Endothelial cell (in vitro differentiated cells): ENCODE measurements around the gene NEIL3. TPM values are rescaled to one million over a fixed set of nuclear protein-coding genes. Genes with fewer than 3 reads are reported as not detected.
A peak's percentile ranks its signal among the peaks of the same experiment; 100 is the strongest.

Experiments
- DNase-seq: peaks from one replicate; pipeline ENCODE4 v3.0.0; 2021; ENCODE audit warnings: low spot score
- H3K27ac Mint-ChIP-seq: one replicate; pipeline ENCODE4 v1.8.0; 2021; ENCODE audit warnings: mixed read lengths, inconsistent platforms; ENCODE audit not compliant: unreplicated experiment
- H3K27me3 Mint-ChIP-seq: one replicate; pipeline ENCODE4 v1.8.0; 2021; ENCODE audit warnings: mild to moderate bottlenecking, moderate library complexity, mixed read lengths, inconsistent platforms; ENCODE audit not compliant: unreplicated experiment
- H3K36me3 Mint-ChIP-seq: one replicate; pipeline ENCODE4 v1.8.0; 2021; ENCODE audit warnings: mild to moderate bottlenecking, low read depth, mixed read lengths, inconsistent platforms; ENCODE audit not compliant: unreplicated experiment
- H3K4me1 Mint-ChIP-seq: one replicate; pipeline ENCODE4 v1.8.0; 2021; ENCODE audit warnings: mild to moderate bottlenecking, mixed read lengths, inconsistent platforms; ENCODE audit not compliant: unreplicated experiment
- H3K4me3 Mint-ChIP-seq: one replicate; pipeline ENCODE4 v1.8.0; 2021; ENCODE audit warnings: mild to moderate bottlenecking, mixed read lengths, inconsistent platforms; ENCODE audit not compliant: unreplicated experiment
- H3K9me3 Mint-ChIP-seq: one replicate; pipeline ENCODE4 v1.8.0; 2021; ENCODE audit warnings: mixed read lengths, inconsistent platforms; ENCODE audit not compliant: unreplicated experiment
- CTCF ChIP-seq: fragments of 200-600 bp; sonication (generic); IDR thresholded peaks from one replicate; pipeline ENCODE4 v1.5.0; 2021; ENCODE audit warnings: antibody characterized with exemption; ENCODE audit not compliant: unreplicated experiment
- total RNA-seq: library from RNA; stranded (reverse); fragmentation: NEBNext Ultra II Directional; extraction: Animal tissue kit (Norgen Biotek cat#: 25700); gene quantifications from one replicate; pipeline ENCODE4 v1.2.1, GENCODE V29; 2021; ENCODE audit not compliant: unreplicated experiment

NEIL3 gene
- total RNA-seq, 1 donor from 2014 or later = 1.7 TPM

DNA sequence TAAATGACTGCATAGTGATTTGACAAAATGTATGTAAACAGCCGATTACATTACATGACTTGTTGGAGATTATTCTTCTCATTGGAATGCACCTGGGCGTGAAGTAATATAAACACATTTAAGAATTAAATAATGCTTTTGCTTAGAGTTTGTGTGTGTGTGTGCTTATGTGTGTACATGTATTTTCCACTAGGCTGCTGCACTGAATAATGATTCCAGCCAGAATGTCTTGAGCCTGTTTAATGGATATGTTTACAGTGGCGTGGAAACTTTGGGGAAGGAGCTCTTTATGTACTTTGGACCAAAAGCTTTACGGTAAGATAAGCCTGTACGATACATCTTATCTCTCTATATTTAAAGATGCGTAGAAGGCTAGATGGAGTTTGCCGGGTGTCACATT lies 12.6 kb downstream of the NEIL3 start:
- no peak for DNase-seq
- no peak for TF ChIP-seq CTCF
- H3K27me3 Mint-ChIP-seq = no peaks in the 10 kb centered on the region
- H3K36me3 Mint-ChIP-seq = no peaks in the 10 kb centered on the region
- H3K4me3 Mint-ChIP-seq = no peak overlapping the region
- no peaks in the 10 kb centered on the region for H3K4me1 Mint-ChIP-seq
- H3K9me3 Mint-ChIP-seq = no peaks in the 10 kb centered on the region
- H3K27ac Mint-ChIP-seq = no peak overlapping the region

DNA sequence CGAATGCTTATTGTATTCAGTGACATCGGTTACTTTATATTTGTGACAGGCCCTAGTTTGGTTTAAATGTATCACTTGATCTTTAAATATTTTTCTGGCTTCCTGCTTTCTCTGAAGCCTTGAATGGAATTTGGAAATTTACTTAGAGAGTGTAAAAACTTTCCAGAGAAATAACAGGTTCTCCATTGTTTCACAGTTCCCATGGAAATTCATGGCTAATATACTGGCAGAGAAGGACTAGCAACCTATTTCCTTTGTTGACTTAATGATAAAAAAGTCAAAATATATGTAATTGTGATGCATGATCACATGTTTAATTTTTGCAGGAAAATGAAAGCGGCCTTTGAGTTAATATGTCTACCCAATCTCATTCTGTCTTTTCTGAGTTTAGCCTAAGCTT lies 13.2 kb downstream of the NEIL3 start:
- TF ChIP-seq CTCF = no peak
- no peaks in the 10 kb centered on the region for H3K9me3 Mint-ChIP-seq
- no peaks in the 10 kb centered on the region for H3K27me3 Mint-ChIP-seq
- no peak overlapping the region for H3K4me3 Mint-ChIP-seq
- no peak for DNase-seq
- no peaks in the 10 kb centered on the region for H3K36me3 Mint-ChIP-seq
- peak overlapping the region; percentile 11 for H3K27ac Mint-ChIP-seq
- H3K4me1 Mint-ChIP-seq = no peaks in the 10 kb centered on the region

DNA sequence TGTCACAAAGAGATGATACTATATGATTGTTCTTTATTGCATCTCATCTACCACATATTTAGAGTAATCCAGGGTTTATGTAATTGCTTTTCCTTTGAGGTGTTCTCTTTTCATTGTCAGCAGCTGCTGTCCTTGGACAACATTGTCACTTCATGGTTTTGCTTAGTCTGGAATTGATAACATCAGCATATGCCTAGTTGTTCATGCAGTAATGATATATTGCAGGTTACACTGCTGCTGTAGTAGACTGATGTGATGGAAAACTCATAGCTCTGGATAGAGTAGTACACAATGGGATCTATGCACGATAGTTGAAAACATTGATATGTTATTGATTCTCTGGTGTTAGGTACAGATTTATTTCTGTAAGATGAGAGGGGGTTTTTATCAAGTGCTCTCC lies 13.7 kb downstream of the NEIL3 start:
- TF ChIP-seq CTCF = no peak
- no peak for DNase-seq
- H3K27ac Mint-ChIP-seq = peak overlapping the region; percentile 11
- H3K9me3 Mint-ChIP-seq = no peaks in the 10 kb centered on the region
- H3K27me3 Mint-ChIP-seq = no peaks in the 10 kb centered on the region
- no peaks in the 10 kb centered on the region for H3K36me3 Mint-ChIP-seq
- no peaks in the 10 kb centered on the region for H3K4me1 Mint-ChIP-seq
- no peak overlapping the region for H3K4me3 Mint-ChIP-seq

- no peak for TF ChIP-seq CTCF
- no peak for DNase-seq
- Mint-ChIP-seq H3K4me1 (no peaks in the 10 kb centered on the region), H3K9me3 (no peaks in the 10 kb centered on the region), H3K27ac (no peak overlapping the region), H3K27me3 (no peaks in the 10 kb centered on the region), H3K4me3 (no peak overlapping the region), H3K36me3 (no peaks in the 10 kb centered on the region)
These were observed 22.4 kb downstream of the NEIL3 start for GRCh38 chr4:177332119-177332518.

GRCh38 chr4:177339477-177340374 lies 30.1 kb downstream of the NEIL3 start:
- peak; percentile 74 for TF ChIP-seq CTCF
- H3K36me3 Mint-ChIP-seq = no peaks in the 10 kb centered on the region
- no peak overlapping the region for H3K27ac Mint-ChIP-seq
- H3K27me3 Mint-ChIP-seq = no peaks in the 10 kb centered on the region
- no peak for DNase-seq
- H3K9me3 Mint-ChIP-seq = no peaks in the 10 kb centered on the region
- peaks cover 13% of the 10 kb centered on the region for H3K4me1 Mint-ChIP-seq
- no peak overlapping the region for H3K4me3 Mint-ChIP-seq
